VCaP (cell line): ENCODE measurements around the gene PRKCE.

Source experiments
- H3K27ac ChIP-seq: fragments of 450-650 bp; 2 replicates; pipeline ENCODE4 v1.5.1; 2017
- CTCF ChIP-seq: fragments of 450-650 bp; conservative IDR thresholded peaks from 2 replicates; pipeline ENCODE4 v1.5.1; 2017; ENCODE audit warnings: mild to moderate bottlenecking, moderate library complexity

Gene PRKCE

DNA sequence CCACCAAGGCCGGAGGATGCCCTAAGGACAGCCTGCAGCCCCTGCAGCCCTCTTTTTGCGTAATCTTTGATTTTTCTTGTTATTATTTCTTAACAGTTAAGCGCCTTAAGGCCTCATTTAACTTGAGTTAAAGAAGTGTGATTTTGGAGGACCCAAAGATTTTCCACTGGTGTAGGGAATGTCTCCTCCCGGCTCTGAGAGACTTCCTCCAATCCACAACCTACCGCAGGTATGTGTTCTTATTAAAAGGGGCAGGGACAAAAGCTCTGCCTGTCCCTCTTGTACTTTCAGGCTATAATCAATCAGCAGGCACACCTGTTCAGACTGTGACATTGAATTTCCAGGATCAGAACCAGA lies 285.1 kb downstream of the PRKCE start:
- H3K27ac ChIP-seq, result peak overlapping the region; percentile 94; the same call in 1 of the 2 replicates
- TF ChIP-seq CTCF, result peak; percentile 44

DNA sequence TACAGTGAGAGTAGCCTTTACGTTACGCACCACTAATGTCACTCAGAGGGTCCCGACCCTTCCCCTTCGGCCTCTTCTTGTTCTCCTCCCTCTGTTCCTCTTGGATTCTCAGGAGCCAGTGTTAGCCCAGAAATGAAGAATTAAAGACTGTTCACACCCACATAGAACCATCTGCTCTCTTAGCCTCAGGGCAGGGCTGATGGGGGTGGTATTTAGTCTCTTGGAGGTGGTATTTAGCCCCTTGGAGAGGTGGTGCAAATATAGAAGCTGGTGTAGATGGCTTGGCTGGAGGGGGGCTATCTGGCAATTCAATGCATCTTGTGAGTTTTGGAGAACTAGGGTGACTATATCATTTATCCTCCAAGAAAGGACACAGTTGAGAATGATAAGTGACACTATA lies 286.5 kb downstream of the PRKCE start:
- H3K27ac ChIP-seq, result peak overlapping the region; percentile 94
- no peak for TF ChIP-seq CTCF

GRCh38 chr2:45938649-45939511 lies 287.4 kb downstream of the PRKCE start:
- peak; percentile 16; the same call in 1 of the 2 replicates for TF ChIP-seq CTCF
- H3K27ac ChIP-seq, result peak overlapping the region; percentile 94

- peak overlapping the region; percentile 94; the same call in 1 of the 2 replicates for H3K27ac ChIP-seq
- no peak for TF ChIP-seq CTCF
These were observed 290.2 kb downstream of the PRKCE start for GRCh38 chr2:45941531-45942236.

GRCh38 chr2:45942237-45942738 lies 290.8 kb downstream of the PRKCE start:
- no peak for TF ChIP-seq CTCF
- no peak overlapping the region for H3K27ac ChIP-seq

DNA sequence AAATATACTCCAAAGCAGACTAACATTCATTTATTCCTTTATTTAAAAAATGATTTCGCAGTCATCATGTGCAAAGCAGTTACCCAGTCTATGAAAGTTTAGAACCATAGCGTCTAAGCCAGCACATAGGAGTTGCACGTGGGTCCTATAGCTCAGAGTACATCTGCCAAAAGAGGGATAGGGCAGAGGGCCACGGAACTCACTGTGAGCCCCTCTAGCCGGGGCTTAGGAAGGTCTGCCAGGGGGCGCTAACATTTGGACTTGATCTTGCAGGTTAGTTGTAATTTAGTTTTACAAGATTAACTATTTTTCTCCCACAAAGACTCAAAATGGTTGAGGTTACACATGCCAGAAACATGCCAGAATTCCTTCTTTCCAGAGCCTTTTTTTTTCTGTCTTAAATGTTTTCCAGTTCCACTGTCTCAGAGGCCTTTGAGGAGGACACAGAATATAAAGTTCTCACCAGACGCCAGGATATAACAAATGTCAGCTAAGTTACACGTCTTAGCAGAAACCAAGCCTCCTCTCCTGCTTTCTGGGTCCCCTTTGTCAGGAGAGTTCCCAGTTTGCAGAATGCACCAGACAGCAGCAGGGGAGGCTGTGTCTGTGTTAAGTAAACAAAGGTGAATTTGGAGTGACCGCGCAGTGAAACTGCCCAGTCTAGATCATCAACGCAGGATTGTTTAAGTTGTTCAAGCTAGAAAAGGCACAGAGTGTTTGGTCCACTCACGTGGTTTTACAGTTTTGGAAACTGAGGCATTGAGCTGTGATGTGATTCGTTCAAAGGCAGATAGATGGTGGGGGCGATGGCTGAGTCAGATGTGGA lies 292.0 kb downstream of the PRKCE start:
- peak overlapping the region; percentile 64 for H3K27ac ChIP-seq

More for the DNA sequence above, 292.0 kb downstream of the PRKCE start:
- 0 out of 2 replicates have a peak, but pooled peaks have one; percentile 16 for TF ChIP-seq CTCF
